Gastroesophageal sphincter (tissue), 4 donors: Measurements from ENCODE around the gene SDCBP2. TPM values are rescaled to one million over a fixed set of nuclear protein-coding genes. Genes with fewer than 3 reads are reported as not detected.
A peak's percentile ranks its signal among the peaks of the same experiment; 100 is the strongest.

Experiments
- ATAC-seq: fragments of 150-250 bp; one replicate; pipeline ENCODE4 v1.9.1; 2016; ENCODE audit warnings: mild to moderate bottlenecking, moderate library complexity
- H3K27ac ChIP-seq, 4 donors: fragments of 200-600 bp; sonication (generic) in 3 of 4; 1 replicate in 3 of 4; 2 replicates in 1 of 4; pipeline ENCODE4 v1.5.1; 2016 to 2019
- H3K27me3 ChIP-seq: fragments of 200-600 bp; sonication (generic); one replicate; pipeline ENCODE4 v1.5.1; 2019
- H3K36me3 ChIP-seq, 2 donors: fragments of 200-600 bp; sonication (generic); one replicate each; pipeline ENCODE4 v1.5.1; 2019; ENCODE audit warnings: control low read depth in 1 of 2
- H3K4me1 ChIP-seq, 3 donors: fragments of 200-600 bp; sonication (generic); 1 replicate in 2 of 3; 2 replicates in 1 of 3; pipeline ENCODE4 v1.5.1; 2016 to 2019; ENCODE audit warnings: control low read depth in 2 of 3
- H3K4me3 ChIP-seq, 2 donors: fragments of 200-600 bp; sonication (generic); one replicate each; pipeline ENCODE4 v1.5.1; 2019; ENCODE audit warnings: mild to moderate bottlenecking in 1 of 2, moderate library complexity in 1 of 2
- H3K9me3 ChIP-seq, 3 donors: fragments of 200-600 bp; sonication (generic); one replicate each; pipeline ENCODE4 v1.5.1; 2017 to 2019; ENCODE audit warnings: control low read depth in 2 of 3
- CTCF ChIP-seq, 4 experiments: fragments of 200-600 bp in 2 of 4; fragments of 450-650 bp in 2 of 4; sonication (generic) in 1 of 4; IDR thresholded peaks; one replicate each; pipeline ENCODE4 v1.5.1; 2017 to 2019; ENCODE audit warnings: antibody characterized with exemption in 4 of 4, mild to moderate bottlenecking in 2 of 4, moderate library complexity in 2 of 4
- EP300 ChIP-seq: sonication (generic); formaldehyde crosslinking; IDR thresholded peaks from one replicate; pipeline ENCODE4 v1.6.1; 2017; ENCODE audit warnings: antibody characterized with exemption, mild to moderate bottlenecking
- POLR2A ChIP-seq, 2 donors: fragments of 450-650 bp; IDR thresholded peaks; one replicate each; pipeline ENCODE4 v1.6.1; 2017; ENCODE audit warnings: antibody characterized with exemption in 2 of 2, mild to moderate bottlenecking in 2 of 2, moderate library complexity in 1 of 2
- POLR2AphosphoS5 ChIP-seq: sonication (generic); formaldehyde crosslinking; IDR thresholded peaks from one replicate; pipeline ENCODE4 v1.6.1; 2017; ENCODE audit warnings: antibody characterized with exemption
- WGBS, 2 donors: methylation state at CpG; one replicate each; pipeline ENCODE4 v1.1.5; 2018; ENCODE audit warnings: low coverage in 1 of 2; 5-methylcytosine and 5-hydroxymethylcytosine counted together
- total RNA-seq, 4 donors: library from RNA; depleted of rRNA; stranded (reverse); fragments of >200 nt; gene quantifications; one replicate each; pipeline ENCODE4 v1.1.0, GENCODE V29; 2016

Gene SDCBP2
- total RNA-seq, 4 donors from 2014 or later = 1.6 to 17.5 (median 3.5) TPM

- H3K36me3 ChIP-seq = peaks cover 0 to 8% of the 10 kb centered on the region in 2 donors
- WGBS, 2 donors = 0 to 3% methylated on average over 14 to 18 of the region's 56 CpGs
- peak overlapping the region; percentile 88 to 99 (median 96) for H3K27ac ChIP-seq
- ATAC-seq = peak; percentile 93
- peaks cover 5 to 61% (median 36%) of the 10 kb centered on the region in 3 donors for H3K4me1 ChIP-seq
- H3K9me3 ChIP-seq = no peaks in the 10 kb centered on the region
- TF ChIP-seq CTCF (IDR thresholded peaks at IDR 0.05) (peak in 3 of 4 experiments; percentile 37 to 59 (median 56)), POLR2A (IDR thresholded peaks at IDR 0.05) (peak; percentile 89 to 93), POLR2AphosphoS5 (peak; percentile 90), EP300 (no peak)
- H3K4me3 ChIP-seq = peak overlapping the region; percentile 58 to 97
- H3K27me3 ChIP-seq = peaks cover 6% of the 10 kb centered on the region
These were observed 3.5 kb downstream of the SDCBP2 start for GRCh38 chr20:1325173-1326030.

GRCh38 chr20:1324598-1325172, 4.3 kb downstream of the SDCBP2 start:
- peaks cover 5 to 54% (median 35%) of the 10 kb centered on the region in 3 donors for H3K4me1 ChIP-seq
- H3K36me3 ChIP-seq = peaks cover 0 to 8% of the 10 kb centered on the region in 2 donors
- 13 to 14% methylated on average over 15 of the region's 15 CpGs for WGBS, 2 donors
- H3K4me3 ChIP-seq = peak overlapping the region; percentile 58 to 97
- H3K27me3 ChIP-seq = peaks cover 6% of the 10 kb centered on the region
- no peak for ATAC-seq
- peak overlapping the region; percentile 88 to 99 (median 96) for H3K27ac ChIP-seq
- no peaks in the 10 kb centered on the region for H3K9me3 ChIP-seq
- TF ChIP-seq POLR2A (IDR thresholded peaks at IDR 0.05) = no peak
- TF ChIP-seq POLR2AphosphoS5 = peak; percentile 60

- 54 to 67% methylated on average over 5 to 6 of the region's 12 CpGs for WGBS, 2 donors
- Histone ChIP-seq H3K27ac (peak overlapping the region in 3 of 4 donors; percentile 88 to 97 (median 95)), H3K4me3 (no peak overlapping the region), H3K36me3 (peaks cover 0 to 3% of the 10 kb centered on the region in 2 donors), H3K9me3 (no peaks in the 10 kb centered on the region), H3K27me3 (peaks cover 6% of the 10 kb centered on the region), H3K4me1 (peaks cover 5 to 47% (median 30%) of the 10 kb centered on the region in 3 donors)
- no peak for TF ChIP-seq CTCF (IDR thresholded peaks at IDR 0.05)
- no peak for TF ChIP-seq POLR2A (IDR thresholded peaks at IDR 0.05)
- TF ChIP-seq EP300 = no peak
- TF ChIP-seq POLR2AphosphoS5 = no peak
- no peak for ATAC-seq
These were observed 4.9 kb downstream of the SDCBP2 start for GRCh38 chr20:1323830-1324597.

GRCh38 chr20:1323256-1323655, 5.7 kb downstream of the SDCBP2 start:
- Histone ChIP-seq H3K4me3 (no peak overlapping the region), H3K9me3 (no peaks in the 10 kb centered on the region), H3K4me1 (peaks cover 5 to 39% (median 28%) of the 10 kb centered on the region in 3 donors), H3K27ac (peak overlapping the region in 3 of 4 donors; percentile 61 to 95 (median 88)), H3K36me3 (no peaks in the 10 kb centered on the region), H3K27me3 (peaks cover 6% of the 10 kb centered on the region)
- ATAC-seq = no peak
- TF ChIP-seq CTCF (IDR thresholded peaks at IDR 0.05) = no peak
- no peak for TF ChIP-seq POLR2A (IDR thresholded peaks at IDR 0.05)
- TF ChIP-seq POLR2AphosphoS5 = no peak
- TF ChIP-seq EP300 = no peak
- WGBS, 2 donors = 70 to 72% methylated on average over 5 to 6 of the region's 6 CpGs
